Measurements from ENCODE around the gene APOO. TPM values are rescaled to one million over a fixed set of nuclear protein-coding genes. Genes with fewer than 3 reads are reported as not detected.

APOO gene
- total RNA-seq, 1 experiment from 2014 or later, result 34.5 TPM

- Histone ChIP-seq H3K79me2 (ENCODE audit: insufficient read depth, low read length) (no peaks in the 10 kb centered on the region), H2AFZ (ENCODE audit: low read depth, low read length, poor library complexity, severe bottlenecking) (no peak overlapping the region), H3K9me3 (ENCODE audit: control insufficient read depth in 1 of 2, insufficient read depth in 1 of 2, low read depth in 1 of 2, low read length in 2 of 2) (no peaks in the 10 kb centered on the region), H3K9ac (ENCODE audit: low read length) (no peak overlapping the region), H3K27ac (ENCODE audit: low read depth, low read length) (no peak overlapping the region), H3K4me1 (ENCODE audit: control insufficient read depth in 1 of 2, insufficient read depth in 2 of 2, low read length in 2 of 2) (peaks cover 21 to 24% of the 10 kb centered on the region in 2 experiments), H3K36me3 (ENCODE audit: control insufficient read depth in 1 of 2, insufficient read depth in 2 of 2, low read length in 2 of 2) (no peaks in the 10 kb centered on the region), H3K4me3 (replicated peaks in 1 of 2; ENCODE audit: low read depth in 1 of 2, low read length in 2 of 2) (no peak overlapping the region), H3K27me3 (ENCODE audit: insufficient read depth, low read length) (no peaks in the 10 kb centered on the region), H4K20me1 (ENCODE audit: insufficient read depth) (no peaks in the 10 kb centered on the region), H3K9me2 (ENCODE audit: insufficient read depth) (no peaks in the 10 kb centered on the region), H3K4me2 (ENCODE audit: low read length) (no peak overlapping the region)
- RAD21 ChIA-PET (ENCODE audit: low non-redundant PET in 1 of 2, low total read pairs in 2 of 2, uncharacterized antibody in 2 of 2, unreplicated experiment in 2 of 2), result no interaction called here
- no peak for DNase-seq (ENCODE audit: low read depth, low spot score)
- no peak for ATAC-seq
- intact Hi-C loops (cut with micrococcal nuclease), result no loop called here
- TF ChIP-seq SP1 (IDR thresholded peaks at IDR 0.05; ENCODE audit: low read depth) (no peak), ZBTB33 (IDR thresholded peaks at IDR 0.05; ENCODE audit: extremely low read depth, insufficient replicate concordance, low read length) (no peak), ZNF274 (IDR thresholded peaks at IDR 0.05; ENCODE audit: low read depth, low read length) (no peak), EGR1 (IDR thresholded peaks at IDR 0.05; ENCODE audit: low read depth) (no peak), TCF7L2 (IDR thresholded peaks at IDR 0.05; ENCODE audit: borderline replicate concordance, extremely low read depth, insufficient read depth, insufficient read length) (no peak), POLR2A (IDR thresholded peaks at IDR 0.05; ENCODE audit: borderline replicate concordance, extremely low read depth, insufficient read depth, insufficient read length) (no peak), ZFX (IDR thresholded peaks at IDR 0.05) (no peak), SRF (IDR thresholded peaks at IDR 0.05; ENCODE audit: low read depth) (no peak), CTCF (IDR thresholded peaks at IDR 0.05 in 2 of 3, conservative IDR thresholded peaks at IDR 0.05 in 1 of 3; ENCODE audit: borderline replicate concordance in 1 of 3, insufficient read depth in 1 of 3, low read depth in 2 of 3, low read length in 2 of 3) (no peak), POLR2AphosphoS5 (IDR thresholded peaks at IDR 0.05; ENCODE audit: low read depth, low read length) (no peak), RAD21 (IDR thresholded peaks at IDR 0.05; ENCODE audit: low read depth) (no peak), JUND (IDR thresholded peaks at IDR 0.05) (no peak), YY1 (IDR thresholded peaks at IDR 0.05; ENCODE audit: extremely low read depth, insufficient replicate concordance, low read depth, low read length) (no peak)
- TF ChIP-seq, protein P1, sequence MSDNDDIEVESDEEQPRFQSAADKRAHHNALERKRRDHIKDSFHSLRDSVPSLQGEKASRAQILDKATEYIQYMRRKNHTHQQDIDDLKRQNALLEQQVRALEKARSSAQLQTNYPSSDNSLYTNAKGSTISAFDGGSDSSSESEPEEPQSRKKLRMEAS (IDR thresholded peaks at IDR 0.05), result no peak
- no TSS peak for BruUV-seq (replicated peaks)
- CTCF ChIA-PET, result no interaction called here
- POLR2A ChIA-PET, result no interaction called here
Measured at GRCh38 chrX:23826216-23826615, 81.5 kb downstream of the APOO start.

All from HCT116 (cell line).